A549 treated with ZK216348 at 1 μM for 4 hours (cell line): ENCODE data around the gene TGFB1I1. TPM values are rescaled to one million over a fixed set of nuclear protein-coding genes. Genes with fewer than 3 reads are reported as not detected.

Experiments used
- total RNA-seq: library from RNA; stranded (reverse); fragments of 200-300 nt; extraction: Qiagen RNA extraction; gene quantifications from 5 replicates; pipeline ENCODE4 v1.2.3, GENCODE V29; 2022; ENCODE audit warnings: low read depth

Gene TGFB1I1
- 37.2 to 57.8 TPM (median 42.0 TPM) in 5 replicates for total RNA-seq

GRCh38 chr16:31471875-31472708 is at the start of gene TGFB1I1:
TGFB1I1 (plus strand) TSS chr16:31472152; CDS start chr16:31472189, 37 bp downstream.

GRCh38 chr16:31428279-31428597 is 43.7 kb upstream of the TGFB1I1 start, which contains the start of gene COX6A2:
COX6A2 (minus strand) TSS chr16:31428360; CDS start chr16:31428325, 35 bp downstream.

GRCh38 chr16:31458844-31459686 is 12.9 kb upstream of the TGFB1I1 start, which contains the start of gene ARMC5:
ARMC5 (plus strand) TSS chr16:31459501; CDS start chr16:31459525, 24 bp downstream.

GRCh38 chr16:31483081-31483480 is 11.1 kb downstream of the TGFB1I1 start, which contains the start of gene SLC5A2:
SLC5A2 (plus strand) TSS chr16:31483123; CDS start chr16:31483137, 14 bp downstream.

GRCh38 chr16:31507929-31508705 is 36.2 kb downstream of the TGFB1I1 start, which contains the start of gene RUSF1:
RUSF1 (minus strand) TSS chr16:31508391; CDS start chr16:31508373, 18 bp downstream.

Other genes starting within 250 kb of the TGFB1I1 start
- 0.92 to 3.6 TPM (median 1.8 TPM) in 5 replicates for gene ITGAM, start 212.2 kb upstream of the TGFB1I1 start, total RNA-seq
- 0.89 to 1.9 TPM (median 1.2 TPM) in 5 replicates for gene ITGAX, start 117.0 kb upstream of the TGFB1I1 start, total RNA-seq
- 0.04 TPM in 1 of 5 replicates, not detected in the others for gene ITGAD, start 78.8 kb upstream of the TGFB1I1 start, total RNA-seq
- gene COX6A2, start 43.8 kb upstream of the TGFB1I1 start, total RNA-seq = not detected in 5 replicates
- gene ZNF843, start 29.4 kb upstream of the TGFB1I1 start, total RNA-seq = 0.06 to 0.31 TPM (median 0.18 TPM) in 4 of 5 replicates, not detected in the other
- 4.9 to 15.2 TPM (median 11.4 TPM) in 5 replicates for gene ARMC5, start 12.7 kb upstream of the TGFB1I1 start, total RNA-seq
- 0.16 to 0.42 TPM (median 0.25 TPM) in 3 of 5 replicates, not detected in the others for gene SLC5A2, start 11.0 kb downstream of the TGFB1I1 start, total RNA-seq
- 33.0 to 60.2 TPM (median 52.4 TPM) in 5 replicates for gene RUSF1, start 36.2 kb downstream of the TGFB1I1 start, total RNA-seq
- not detected in 5 replicates for gene AHSP, start 55.7 kb downstream of the TGFB1I1 start, total RNA-seq